Stimulated activated naive CD8-positive, alpha-beta T cell treated with anti-CD3 and anti-CD28 coated beads, Interleukin-15, Interleukin-2, amounts not matched to agents 100 U/mL and 50 U/mL, for 24 hours (primary cell): ENCODE results near the gene USP3.

Experiments used
- ATAC-seq: fragments of 150-1000 bp; cut with Tn5 transposase; one replicate; pipeline ENCODE4 v1.10.0; 2021
- DNase-seq: peaks from one replicate; pipeline ENCODE4 v3.0.0; 2021

USP3 gene, protein sequence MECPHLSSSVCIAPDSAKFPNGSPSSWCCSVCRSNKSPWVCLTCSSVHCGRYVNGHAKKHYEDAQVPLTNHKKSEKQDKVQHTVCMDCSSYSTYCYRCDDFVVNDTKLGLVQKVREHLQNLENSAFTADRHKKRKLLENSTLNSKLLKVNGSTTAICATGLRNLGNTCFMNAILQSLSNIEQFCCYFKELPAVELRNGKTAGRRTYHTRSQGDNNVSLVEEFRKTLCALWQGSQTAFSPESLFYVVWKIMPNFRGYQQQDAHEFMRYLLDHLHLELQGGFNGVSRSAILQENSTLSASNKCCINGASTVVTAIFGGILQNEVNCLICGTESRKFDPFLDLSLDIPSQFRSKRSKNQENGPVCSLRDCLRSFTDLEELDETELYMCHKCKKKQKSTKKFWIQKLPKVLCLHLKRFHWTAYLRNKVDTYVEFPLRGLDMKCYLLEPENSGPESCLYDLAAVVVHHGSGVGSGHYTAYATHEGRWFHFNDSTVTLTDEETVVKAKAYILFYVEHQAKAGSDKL

GRCh38 chr15:63504247-63504978 lies at the start of gene USP3:
Gene USP3, plus strand, starts transcription at chr15:63504593. Its CDS starts 147 bp downstream, at chr15:63504740.
- DNase-seq: peak; percentile 93
- ATAC-seq: peak; percentile 62

GRCh38 chr15:63456258-63456657 lies 48.1 kb upstream of the USP3 start:
- ATAC-seq: no peak

DNA sequence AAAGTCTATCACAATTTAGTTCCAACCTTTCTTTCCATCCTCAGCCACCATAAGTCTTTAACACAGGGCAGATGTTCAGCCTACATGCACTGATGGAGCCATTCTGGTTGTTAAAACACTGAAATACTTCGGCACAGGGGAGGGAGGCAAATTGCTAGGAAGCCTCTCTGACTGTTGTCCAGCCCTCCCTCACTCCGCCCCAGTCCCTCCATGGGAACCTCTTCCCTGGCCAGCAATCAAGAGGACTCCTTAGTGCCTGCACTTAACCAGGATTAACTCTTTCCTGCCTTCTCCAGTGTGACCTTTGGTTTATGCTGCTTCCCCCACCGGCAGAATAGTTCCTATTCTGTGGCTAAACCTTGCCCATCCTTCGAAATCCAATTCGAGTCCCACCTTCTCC lies 47.0 kb upstream of the USP3 start:
- ATAC-seq: no peak
- DNase-seq: no peak

More at GRCh38 chr15:63456258-63456657, 48.1 kb upstream of the USP3 start:
- no peak for DNase-seq

DNA sequence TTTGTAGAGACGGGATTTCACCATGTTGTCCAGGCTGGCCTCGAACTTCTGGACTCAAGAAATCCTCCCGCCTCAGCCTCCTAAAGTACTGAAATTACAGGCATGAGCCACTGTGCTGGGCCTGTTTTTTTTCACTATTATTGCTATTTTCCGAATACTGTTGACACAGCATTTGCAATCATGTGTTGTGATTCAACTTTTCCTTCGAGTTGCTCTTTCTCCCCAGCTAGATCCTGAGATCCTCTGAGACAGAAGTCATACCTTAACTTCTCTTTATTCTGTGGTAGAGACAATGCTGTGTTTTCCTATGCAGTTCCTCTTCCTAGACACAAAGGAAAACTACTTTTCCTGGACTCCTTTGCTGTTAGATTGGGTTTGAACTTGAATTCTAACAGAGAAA lies 46.4 kb upstream of the USP3 start:
- ATAC-seq (no peak), DNase-seq (no peak)

DNA sequence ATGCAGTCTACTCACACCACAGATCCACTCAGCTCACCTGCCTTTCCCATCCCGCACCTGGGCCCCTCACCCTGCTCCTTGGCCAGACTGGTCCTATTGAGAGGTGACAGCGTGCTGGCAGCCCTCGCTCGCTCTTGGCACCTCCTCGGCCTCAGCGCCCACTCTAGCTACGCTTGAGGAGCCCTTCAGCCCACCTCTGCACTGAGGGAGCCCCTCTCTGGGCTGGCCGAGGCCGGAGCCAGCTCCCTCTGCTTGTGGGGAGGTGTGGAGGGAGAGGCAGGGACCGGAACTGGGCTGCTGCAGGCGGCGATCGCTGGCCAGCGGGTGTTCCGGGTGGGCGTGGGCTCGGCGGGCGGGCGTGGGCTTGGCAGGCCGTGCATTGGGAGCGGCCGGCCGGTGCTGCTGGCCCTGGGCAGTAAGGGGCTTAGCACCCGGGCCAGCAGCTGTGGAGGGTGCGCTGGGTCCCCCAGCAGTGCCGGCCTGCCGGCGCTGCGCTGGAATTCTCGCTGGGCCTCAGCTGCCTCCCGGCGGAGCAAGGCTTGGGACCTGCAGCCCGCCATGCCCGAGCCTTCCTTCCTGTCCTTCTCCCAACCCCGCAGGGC lies 45.5 kb upstream of the USP3 start:
- DNase-seq: no peak
- no peak for ATAC-seq

- DNase-seq: no peak
- no peak for ATAC-seq
Observed at GRCh38 chr15:63460210-63461155, 43.9 kb upstream of the USP3 start.

GRCh38 chr15:63461230-63461985 lies 43.0 kb upstream of the USP3 start:
- DNase-seq (no peak), ATAC-seq (no peak)

GRCh38 chr15:63462088-63462487 lies 42.3 kb upstream of the USP3 start:
- DNase-seq: no peak
- ATAC-seq: no peak

- ATAC-seq (no peak), DNase-seq (no peak)
Observed at GRCh38 chr15:63463036-63463435, 41.4 kb upstream of the USP3 start.

DNA sequence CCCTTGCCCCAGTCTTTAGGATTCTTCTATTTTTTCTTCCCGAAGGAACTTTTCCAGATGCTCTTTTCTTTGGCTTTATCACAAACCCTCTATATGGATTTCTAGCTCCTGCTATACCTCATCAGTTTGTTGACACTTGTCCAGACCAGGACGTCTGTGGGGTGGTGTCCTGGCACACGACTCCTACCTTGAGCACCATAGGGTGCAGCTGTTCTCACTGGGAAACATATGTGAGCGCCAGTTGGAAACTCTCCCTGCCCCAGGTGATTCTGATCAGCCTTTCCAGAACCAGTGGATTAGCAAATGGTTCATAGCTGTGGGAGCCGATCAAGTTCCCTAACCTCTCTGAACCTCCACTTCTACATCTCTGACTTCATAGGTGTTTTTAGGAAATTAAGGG lies 40.6 kb upstream of the USP3 start:
- ATAC-seq (no peak), DNase-seq (no peak)

DNA sequence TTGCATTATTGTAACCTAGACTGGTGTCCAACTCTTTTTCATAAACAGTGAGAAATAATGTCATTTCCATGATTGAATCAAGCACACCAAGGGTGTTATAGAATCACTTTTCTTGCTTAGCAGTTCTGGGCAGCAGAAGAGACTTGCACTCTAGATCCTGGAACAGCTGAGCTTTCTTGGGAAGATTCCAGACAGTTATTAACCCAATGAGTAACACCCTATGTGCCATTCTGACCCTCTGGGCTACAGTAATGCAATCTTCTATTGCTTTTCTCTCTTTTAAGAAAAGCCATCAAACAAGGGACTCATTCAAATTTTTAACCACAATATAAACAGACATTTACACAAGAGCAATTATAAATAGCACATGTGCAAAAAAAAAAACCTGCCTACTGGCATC lies 39.3 kb upstream of the USP3 start:
- no peak for ATAC-seq

GRCh38 chr15:63466378-63467192 lies 37.8 kb upstream of the USP3 start:
- DNase-seq: peak; percentile 44

More for the DNA sequence above, 39.3 kb upstream of the USP3 start:
- no peak for DNase-seq

GRCh38 chr15:63469190-63469589 lies 35.2 kb upstream of the USP3 start:
- DNase-seq: no peak
- ATAC-seq: peak; percentile 53

More at GRCh38 chr15:63466378-63467192, 37.8 kb upstream of the USP3 start:
- ATAC-seq: peak; percentile 80

DNA sequence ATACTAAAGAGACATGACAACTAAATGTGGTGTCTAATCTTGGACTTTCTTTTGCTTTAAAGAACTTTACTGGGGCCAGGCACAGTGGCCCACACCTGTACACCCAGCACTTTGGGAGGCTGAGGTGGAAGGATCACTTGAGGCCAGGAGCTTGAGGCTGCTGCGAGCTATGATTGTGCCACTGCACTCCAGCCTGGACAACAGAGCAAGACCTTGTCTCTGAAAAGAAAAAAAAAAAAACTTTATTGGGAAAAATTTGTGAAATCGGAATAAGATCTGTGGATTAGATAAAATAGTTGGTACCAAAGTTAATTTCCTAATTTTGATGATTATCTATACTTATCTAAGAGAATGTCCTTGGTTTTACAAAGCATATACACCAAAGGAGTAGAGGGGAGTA lies 34.4 kb upstream of the USP3 start:
- DNase-seq: no peak
- ATAC-seq: no peak

DNA sequence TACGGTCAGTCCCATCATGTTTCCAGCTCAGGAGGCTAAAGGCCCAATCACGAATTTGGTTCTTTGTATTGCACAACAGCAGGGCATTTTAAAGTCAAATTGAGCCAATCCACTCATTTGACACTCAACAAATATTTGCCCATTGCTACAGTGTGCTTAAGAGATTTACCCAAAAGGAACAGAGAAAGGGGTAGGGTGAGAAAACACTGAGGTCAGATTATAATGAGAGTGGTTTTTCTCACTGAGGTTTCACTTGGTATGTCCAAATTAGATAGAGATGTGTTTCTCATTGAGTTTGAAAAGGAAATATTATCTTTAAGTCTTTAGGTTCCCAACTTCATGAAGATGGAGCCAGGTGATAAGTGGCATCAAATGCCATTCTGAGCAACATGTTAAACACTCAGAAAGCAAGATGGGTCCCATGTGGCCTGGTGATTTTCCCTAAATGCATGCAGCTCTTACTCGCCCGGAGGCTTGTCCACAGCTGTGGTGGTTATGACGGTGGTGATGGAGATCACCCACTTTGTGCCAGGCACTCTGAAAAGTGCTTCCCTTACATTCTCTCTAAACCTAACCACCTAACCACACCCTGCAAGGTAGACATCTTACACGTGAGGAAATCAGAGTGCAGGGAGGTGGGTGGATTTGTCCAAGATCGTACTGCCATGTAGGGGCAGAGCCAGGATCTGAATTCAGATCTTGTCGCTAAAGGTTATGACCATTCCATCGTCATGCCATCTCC lies 31.2 kb upstream of the USP3 start:
- DNase-seq: no peak
- ATAC-seq: peak; percentile 8

- ATAC-seq (peak; percentile 3), DNase-seq (no peak)
Observed at GRCh38 chr15:63473749-63473998, 30.7 kb upstream of the USP3 start.

DNA sequence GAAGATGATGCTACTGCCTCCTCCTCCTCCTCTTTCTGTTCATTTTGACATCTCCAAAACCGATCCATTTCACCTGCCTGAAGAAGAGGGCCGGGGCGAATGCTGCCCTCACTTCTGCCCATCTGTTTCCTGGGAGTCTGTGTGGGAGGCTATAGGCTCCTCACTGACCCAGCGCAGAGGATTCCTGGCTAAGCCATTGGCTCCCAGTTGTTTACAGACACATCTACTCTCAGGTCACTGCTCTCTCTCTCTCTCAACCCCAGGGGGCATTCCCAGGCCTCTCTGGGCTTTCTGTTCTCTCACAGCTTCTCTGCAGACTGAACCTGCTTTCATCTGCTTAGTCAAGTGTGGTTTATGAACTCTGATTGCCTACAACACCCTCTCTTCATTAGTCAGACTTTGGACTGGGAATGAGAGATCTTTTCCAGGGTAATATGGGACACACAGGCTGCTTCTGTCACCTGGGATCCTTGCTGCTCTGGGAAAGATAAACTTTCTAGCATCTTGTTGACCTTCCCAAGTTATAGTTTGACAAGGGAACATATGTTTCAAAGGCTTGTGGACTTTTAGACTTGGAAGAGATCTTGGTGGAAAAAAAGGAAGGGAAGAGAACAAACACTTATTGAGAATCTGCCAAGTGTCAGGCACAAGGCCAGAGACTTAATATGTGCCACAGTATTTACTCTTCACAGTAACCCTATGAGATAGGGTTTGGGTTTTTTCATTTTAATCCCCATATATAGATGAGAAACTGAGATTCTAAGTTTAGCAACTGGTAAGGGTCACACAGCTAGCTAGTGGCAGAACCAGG lies 30.2 kb upstream of the USP3 start:
- DNase-seq: peak; percentile 66
- peak; percentile 90 for ATAC-seq

DNA sequence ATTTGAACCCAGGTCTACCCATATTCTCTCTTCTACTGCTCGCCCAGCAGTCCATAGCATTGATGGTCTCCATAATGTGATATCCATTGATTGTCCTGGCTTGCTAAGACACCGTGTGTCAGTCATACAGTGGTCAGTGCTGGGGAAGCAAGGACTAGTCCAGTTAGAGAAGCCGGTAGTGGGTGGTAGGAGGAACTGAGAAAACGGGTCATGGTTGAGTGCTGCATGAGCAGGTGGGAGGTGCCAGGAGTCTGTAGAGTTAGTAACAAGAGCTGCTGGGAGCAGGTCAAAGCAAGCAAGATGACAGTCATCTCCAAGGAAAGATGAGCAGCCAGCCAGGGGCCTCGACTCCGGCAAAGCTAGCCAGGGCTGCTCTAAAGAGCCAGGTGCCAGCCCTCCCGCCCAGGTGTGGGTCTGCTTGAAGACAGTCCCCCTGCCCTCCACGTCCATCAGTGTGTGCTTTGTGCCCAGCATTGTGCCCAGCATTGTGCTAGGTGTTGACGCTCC lies 29.5 kb upstream of the USP3 start:
- DNase-seq (no peak), ATAC-seq (peak; percentile 11)
